ENCODE results near the gene RAI14.

DNA sequence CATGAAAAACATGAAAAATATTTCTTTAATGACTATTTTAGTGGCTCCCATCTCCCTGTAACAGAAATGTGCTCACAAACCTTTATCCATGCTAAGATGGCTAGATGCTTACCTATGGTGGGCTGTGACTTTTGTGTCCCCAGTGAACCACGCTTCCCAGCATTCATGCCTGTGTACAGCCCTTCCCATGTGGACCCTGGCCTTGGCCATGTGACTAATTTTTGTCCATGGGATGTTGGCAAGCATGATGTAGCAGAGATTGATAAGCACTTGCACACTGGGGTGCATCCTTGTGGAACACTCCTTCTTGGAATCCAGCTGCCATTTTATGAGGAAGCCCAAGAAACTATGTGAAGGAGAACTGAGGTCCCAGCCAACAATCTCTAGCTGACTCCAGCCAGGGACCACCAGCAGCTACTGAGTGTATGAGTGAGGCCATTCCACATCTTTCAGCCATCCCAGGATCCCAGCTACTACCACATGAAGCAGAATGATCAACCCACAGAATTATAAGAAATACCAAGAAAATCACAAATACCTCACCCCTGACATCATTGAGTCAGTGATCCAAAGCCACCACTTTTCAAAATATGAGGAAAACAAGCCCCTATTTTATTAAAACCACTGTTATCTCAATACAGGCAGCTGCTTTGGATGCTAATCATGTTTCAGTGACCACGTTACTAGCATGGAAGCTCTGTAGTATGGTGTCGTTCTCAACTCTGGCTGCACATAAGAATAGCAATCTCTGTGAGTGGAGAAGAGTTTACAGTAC lies 16.1 kb upstream of the RAI14 start:
- no peak for TF ChIP-seq EZH2 (IDR thresholded peaks at IDR 0.05; ENCODE audit: borderline replicate concordance)
- TF ChIP-seq, protein P1, sequence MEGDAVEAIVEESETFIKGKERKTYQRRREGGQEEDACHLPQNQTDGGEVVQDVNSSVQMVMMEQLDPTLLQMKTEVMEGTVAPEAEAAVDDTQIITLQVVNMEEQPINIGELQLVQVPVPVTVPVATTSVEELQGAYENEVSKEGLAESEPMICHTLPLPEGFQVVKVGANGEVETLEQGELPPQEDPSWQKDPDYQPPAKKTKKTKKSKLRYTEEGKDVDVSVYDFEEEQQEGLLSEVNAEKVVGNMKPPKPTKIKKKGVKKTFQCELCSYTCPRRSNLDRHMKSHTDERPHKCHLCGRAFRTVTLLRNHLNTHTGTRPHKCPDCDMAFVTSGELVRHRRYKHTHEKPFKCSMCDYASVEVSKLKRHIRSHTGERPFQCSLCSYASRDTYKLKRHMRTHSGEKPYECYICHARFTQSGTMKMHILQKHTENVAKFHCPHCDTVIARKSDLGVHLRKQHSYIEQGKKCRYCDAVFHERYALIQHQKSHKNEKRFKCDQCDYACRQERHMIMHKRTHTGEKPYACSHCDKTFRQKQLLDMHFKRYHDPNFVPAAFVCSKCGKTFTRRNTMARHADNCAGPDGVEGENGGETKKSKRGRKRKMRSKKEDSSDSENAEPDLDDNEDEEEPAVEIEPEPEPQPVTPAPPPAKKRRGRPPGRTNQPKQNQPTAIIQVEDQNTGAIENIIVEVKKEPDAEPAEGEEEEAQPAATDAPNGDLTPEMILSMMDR (IDR thresholded peaks at IDR 0.05; ENCODE audit: poor library complexity): no peak
